Measurements from ENCODE around the gene TOGARAM1. TPM values are rescaled to one million over a fixed set of nuclear protein-coding genes. Genes with fewer than 3 reads are reported as not detected.

TOGARAM1 gene
- total and polyA plus RNA-seq, 5 donors from 2014 or later: 6.4 to 17.2 (median 9.3) TPM

GRCh38 chr14:45060551-45060950 is 98.6 kb downstream of the TOGARAM1 start:
- peaks cover 0 to 2% (median 0%) of the 10 kb centered on the region in 7 donors for H3K9me3 Mint-ChIP-seq
- no peaks in the 10 kb centered on the region for H3K27me3 Mint-ChIP-seq
- H3K4me3 ChIP-seq (ENCODE audit: low read depth, low read length): no peak overlapping the region
- H3K27me3 ChIP-seq (ENCODE audit: control insufficient read depth, insufficient read depth, low read length): no peaks in the 10 kb centered on the region
- H3K36me3 Mint-ChIP-seq: peaks cover 38% of the 10 kb centered on the region
- DNase-seq (no peak), ATAC-seq (ENCODE audit: low read depth in 2 of 2) (no peak)
- H3K27ac ChIP-seq (ENCODE audit: insufficient read depth, low read length, poor library complexity, severe bottlenecking): no peak overlapping the region
- H3K27ac Mint-ChIP-seq: no peak overlapping the region
- no peak overlapping the region for H3K4me3 Mint-ChIP-seq
- peaks cover 0 to 16% (median 7%) of the 10 kb centered on the region in 4 donors for H3K4me1 Mint-ChIP-seq
- H3K9me3 ChIP-seq (ENCODE audit: control insufficient read depth in 2 of 2, low read length in 2 of 2): no peaks in the 10 kb centered on the region
- peaks cover 4% of the 10 kb centered on the region for H3K36me3 ChIP-seq (ENCODE audit: control insufficient read depth, insufficient read depth, low read length)
- no peaks in the 10 kb centered on the region for H3K4me1 ChIP-seq (ENCODE audit: control insufficient read depth, insufficient read depth, low read length, poor library complexity, severe bottlenecking)

GRCh38 chr14:45065540-45065939 is 103.5 kb downstream of the TOGARAM1 start:
- ATAC-seq (ENCODE audit: low read depth in 2 of 2): no peak
- Mint-ChIP-seq H3K4me1 (peaks cover 0 to 11% (median 5%) of the 10 kb centered on the region in 4 donors), H3K27me3 (no peaks in the 10 kb centered on the region)

GRCh38 chr14:45065956-45066355 is 104.0 kb downstream of the TOGARAM1 start:
- H3K36me3 Mint-ChIP-seq: peaks cover 23% of the 10 kb centered on the region

More at GRCh38 chr14:45065540-45065939, 103.5 kb downstream of the TOGARAM1 start:
- Histone ChIP-seq H3K4me1 (ENCODE audit: control insufficient read depth, insufficient read depth, low read length, poor library complexity, severe bottlenecking) (no peaks in the 10 kb centered on the region), H3K27ac (ENCODE audit: insufficient read depth, low read length, poor library complexity, severe bottlenecking) (no peak overlapping the region), H3K4me3 (ENCODE audit: low read depth, low read length) (no peak overlapping the region), H3K27me3 (ENCODE audit: control insufficient read depth, insufficient read depth, low read length) (no peaks in the 10 kb centered on the region), H3K36me3 (ENCODE audit: control insufficient read depth, insufficient read depth, low read length) (no peaks in the 10 kb centered on the region), H3K9me3 (ENCODE audit: control insufficient read depth in 2 of 2, low read length in 2 of 2) (no peaks in the 10 kb centered on the region)
- Mint-ChIP-seq H3K36me3 (peaks cover 22% of the 10 kb centered on the region), H3K9me3 (peaks cover 0 to 2% (median 0%) of the 10 kb centered on the region in 7 donors), H3K27ac (no peak overlapping the region), H3K4me3 (no peak overlapping the region)
- no peak for DNase-seq

GRCh38 chr14:45066667-45067066 is 104.7 kb downstream of the TOGARAM1 start:
- no peaks in the 10 kb centered on the region for H3K27me3 ChIP-seq (ENCODE audit: control insufficient read depth, insufficient read depth, low read length)
- H3K27ac ChIP-seq (ENCODE audit: insufficient read depth, low read length, poor library complexity, severe bottlenecking): no peak overlapping the region
- H3K4me3 Mint-ChIP-seq: no peak overlapping the region
- H3K4me3 ChIP-seq (ENCODE audit: low read depth, low read length): no peak overlapping the region
- no peak for DNase-seq
- no peaks in the 10 kb centered on the region for H3K4me1 ChIP-seq (ENCODE audit: control insufficient read depth, insufficient read depth, low read length, poor library complexity, severe bottlenecking)
- H3K36me3 ChIP-seq (ENCODE audit: control insufficient read depth, insufficient read depth, low read length): no peaks in the 10 kb centered on the region
- H3K36me3 Mint-ChIP-seq: peaks cover 25% of the 10 kb centered on the region
- H3K4me1 Mint-ChIP-seq: peaks cover 0 to 11% (median 5%) of the 10 kb centered on the region in 4 donors
- H3K9me3 Mint-ChIP-seq: peaks cover 0 to 2% (median 0%) of the 10 kb centered on the region in 7 donors
- no peak for ATAC-seq (ENCODE audit: low read depth in 2 of 2)
- H3K27ac Mint-ChIP-seq: no peak overlapping the region
- H3K27me3 Mint-ChIP-seq: no peaks in the 10 kb centered on the region
- H3K9me3 ChIP-seq (ENCODE audit: control insufficient read depth in 2 of 2, low read length in 2 of 2): no peaks in the 10 kb centered on the region

More at GRCh38 chr14:45065956-45066355, 104.0 kb downstream of the TOGARAM1 start:
- H3K4me3 ChIP-seq (ENCODE audit: low read depth, low read length): no peak overlapping the region
- Mint-ChIP-seq H3K9me3 (peaks cover 0 to 2% (median 0%) of the 10 kb centered on the region in 7 donors), H3K27me3 (no peaks in the 10 kb centered on the region), H3K4me1 (peaks cover 0 to 11% (median 5%) of the 10 kb centered on the region in 4 donors), H3K4me3 (no peak overlapping the region), H3K27ac (no peak overlapping the region)
- H3K4me1 ChIP-seq (ENCODE audit: control insufficient read depth, insufficient read depth, low read length, poor library complexity, severe bottlenecking): no peaks in the 10 kb centered on the region
- no peaks in the 10 kb centered on the region for H3K27me3 ChIP-seq (ENCODE audit: control insufficient read depth, insufficient read depth, low read length)
- no peaks in the 10 kb centered on the region for H3K36me3 ChIP-seq (ENCODE audit: control insufficient read depth, insufficient read depth, low read length)
- ATAC-seq (ENCODE audit: low read depth in 2 of 2) (no peak), DNase-seq (no peak)
- H3K9me3 ChIP-seq (ENCODE audit: control insufficient read depth in 2 of 2, low read length in 2 of 2): no peaks in the 10 kb centered on the region
- no peak overlapping the region for H3K27ac ChIP-seq (ENCODE audit: insufficient read depth, low read length, poor library complexity, severe bottlenecking)

GRCh38 chr14:45068396-45068795 is 106.4 kb downstream of the TOGARAM1 start:
- ATAC-seq (ENCODE audit: low read depth in 2 of 2): no peak
- H3K27me3 Mint-ChIP-seq: no peaks in the 10 kb centered on the region
- H3K4me3 Mint-ChIP-seq: no peak overlapping the region
- H3K4me3 ChIP-seq (ENCODE audit: low read depth, low read length): no peak overlapping the region
- no peak overlapping the region for H3K27ac ChIP-seq (ENCODE audit: insufficient read depth, low read length, poor library complexity, severe bottlenecking)
- peaks cover 20% of the 10 kb centered on the region for H3K36me3 Mint-ChIP-seq
- peaks cover 0 to 2% (median 0%) of the 10 kb centered on the region in 7 donors for H3K9me3 Mint-ChIP-seq
- H3K27me3 ChIP-seq (ENCODE audit: control insufficient read depth, insufficient read depth, low read length): no peaks in the 10 kb centered on the region
- H3K4me1 Mint-ChIP-seq: peaks cover 0 to 11% (median 3%) of the 10 kb centered on the region in 4 donors
- no peak overlapping the region for H3K27ac Mint-ChIP-seq
- DNase-seq: no peak
- no peaks in the 10 kb centered on the region for H3K4me1 ChIP-seq (ENCODE audit: control insufficient read depth, insufficient read depth, low read length, poor library complexity, severe bottlenecking)
- no peaks in the 10 kb centered on the region for H3K9me3 ChIP-seq (ENCODE audit: control insufficient read depth in 2 of 2, low read length in 2 of 2)
- H3K36me3 ChIP-seq (ENCODE audit: control insufficient read depth, insufficient read depth, low read length): peaks cover 3% of the 10 kb centered on the region

- no peak overlapping the region for H3K27ac Mint-ChIP-seq
- Histone ChIP-seq H3K36me3 (ENCODE audit: control insufficient read depth, insufficient read depth, low read length) (peaks cover 4% of the 10 kb centered on the region), H3K27ac (ENCODE audit: insufficient read depth, low read length, poor library complexity, severe bottlenecking) (no peak overlapping the region), H3K27me3 (ENCODE audit: control insufficient read depth, insufficient read depth, low read length) (no peaks in the 10 kb centered on the region), H3K9me3 (ENCODE audit: control insufficient read depth in 2 of 2, low read length in 2 of 2) (no peaks in the 10 kb centered on the region), H3K4me1 (ENCODE audit: control insufficient read depth, insufficient read depth, low read length, poor library complexity, severe bottlenecking) (no peaks in the 10 kb centered on the region), H3K4me3 (ENCODE audit: low read depth, low read length) (no peak overlapping the region)
- no peaks in the 10 kb centered on the region for H3K27me3 Mint-ChIP-seq
- H3K9me3 Mint-ChIP-seq: no peaks in the 10 kb centered on the region
- peaks cover 0 to 5% (median 0%) of the 10 kb centered on the region in 4 donors for H3K4me1 Mint-ChIP-seq
- H3K36me3 Mint-ChIP-seq: peaks cover 14% of the 10 kb centered on the region
- no peak overlapping the region for H3K4me3 Mint-ChIP-seq
- DNase-seq (no peak), ATAC-seq (ENCODE audit: low read depth in 2 of 2) (no peak)
Measured at GRCh38 chr14:45070215-45070614, 108.2 kb downstream of the TOGARAM1 start.

- no peak overlapping the region for H3K4me3 Mint-ChIP-seq
- DNase-seq (no peak), ATAC-seq (ENCODE audit: low read depth in 2 of 2) (no peak)
- H3K27me3 Mint-ChIP-seq: no peaks in the 10 kb centered on the region
- H3K4me1 ChIP-seq (ENCODE audit: control insufficient read depth, insufficient read depth, low read length, poor library complexity, severe bottlenecking): no peaks in the 10 kb centered on the region
- peaks cover 0 to 5% (median 0%) of the 10 kb centered on the region in 4 donors for H3K4me1 Mint-ChIP-seq
- H3K27me3 ChIP-seq (ENCODE audit: control insufficient read depth, insufficient read depth, low read length): no peaks in the 10 kb centered on the region
- H3K36me3 Mint-ChIP-seq: peaks cover 14% of the 10 kb centered on the region
- H3K4me3 ChIP-seq (ENCODE audit: low read depth, low read length): no peak overlapping the region
- no peaks in the 10 kb centered on the region for H3K9me3 Mint-ChIP-seq
- H3K36me3 ChIP-seq (ENCODE audit: control insufficient read depth, insufficient read depth, low read length): peaks cover 4% of the 10 kb centered on the region
- H3K27ac ChIP-seq (ENCODE audit: insufficient read depth, low read length, poor library complexity, severe bottlenecking): no peak overlapping the region
- H3K9me3 ChIP-seq (ENCODE audit: control insufficient read depth in 2 of 2, low read length in 2 of 2): no peaks in the 10 kb centered on the region
- no peak overlapping the region for H3K27ac Mint-ChIP-seq
Measured at GRCh38 chr14:45072126-45072525, 110.1 kb downstream of the TOGARAM1 start.

- DNase-seq (no peak), ATAC-seq (ENCODE audit: low read depth in 2 of 2) (no peak)
- Mint-ChIP-seq H3K27ac (no peak overlapping the region), H3K4me1 (no peaks in the 10 kb centered on the region), H3K36me3 (peaks cover 14% of the 10 kb centered on the region), H3K9me3 (no peaks in the 10 kb centered on the region), H3K4me3 (no peak overlapping the region), H3K27me3 (no peaks in the 10 kb centered on the region)
- Histone ChIP-seq H3K4me1 (ENCODE audit: control insufficient read depth, insufficient read depth, low read length, poor library complexity, severe bottlenecking) (no peaks in the 10 kb centered on the region), H3K36me3 (ENCODE audit: control insufficient read depth, insufficient read depth, low read length) (peaks cover 4% of the 10 kb centered on the region), H3K4me3 (ENCODE audit: low read depth, low read length) (no peak overlapping the region), H3K27ac (ENCODE audit: insufficient read depth, low read length, poor library complexity, severe bottlenecking) (no peak overlapping the region), H3K27me3 (ENCODE audit: control insufficient read depth, insufficient read depth, low read length) (no peaks in the 10 kb centered on the region), H3K9me3 (ENCODE audit: control insufficient read depth in 2 of 2, low read length in 2 of 2) (no peaks in the 10 kb centered on the region)
Measured at GRCh38 chr14:45073231-45073879, 111.4 kb downstream of the TOGARAM1 start.
